PFSK-1 (cell line): ENCODE data around the gene LPCAT1.

Source experiments
- POLR2AphosphoS5 ChIP-seq: IDR thresholded peaks from 2 replicates; pipeline ENCODE4 v1.6.1; 2012; ENCODE audit warnings: low read depth, mild to moderate bottlenecking, control low read depth, low read length, moderate library complexity
- TF ChIP-seq, protein P1 (sequence below), 2 experiments: IDR thresholded peaks; 2 replicates each; pipeline versions ENCODE4 v1.6.1 to v1.8.0; 2011 to 2012; ENCODE audit warnings: low read depth in 2 of 2, low read length in 2 of 2, control low read depth in 1 of 2, inconsistent platforms in 1 of 2, mild to moderate bottlenecking in 1 of 2, moderate library complexity in 1 of 2; ENCODE audit not compliant: insufficient read depth in 1 of 2

DNA sequence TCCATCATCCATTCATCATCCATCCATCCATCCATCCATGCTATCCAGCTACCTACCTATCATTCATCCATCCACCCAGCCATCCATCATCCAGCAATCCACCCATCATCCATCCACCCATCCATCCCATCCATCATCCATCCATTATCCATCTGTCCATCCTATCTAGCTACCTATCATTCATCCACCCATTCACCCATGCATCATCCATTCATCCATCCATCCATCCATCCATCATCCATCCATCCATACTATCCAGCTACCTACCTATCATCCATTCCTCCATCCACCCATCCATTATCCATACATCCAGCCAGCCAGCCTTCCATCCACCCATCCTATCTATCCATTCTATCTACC, 104.9 kb downstream of the LPCAT1 start:
- TF ChIP-seq, protein P1, sequence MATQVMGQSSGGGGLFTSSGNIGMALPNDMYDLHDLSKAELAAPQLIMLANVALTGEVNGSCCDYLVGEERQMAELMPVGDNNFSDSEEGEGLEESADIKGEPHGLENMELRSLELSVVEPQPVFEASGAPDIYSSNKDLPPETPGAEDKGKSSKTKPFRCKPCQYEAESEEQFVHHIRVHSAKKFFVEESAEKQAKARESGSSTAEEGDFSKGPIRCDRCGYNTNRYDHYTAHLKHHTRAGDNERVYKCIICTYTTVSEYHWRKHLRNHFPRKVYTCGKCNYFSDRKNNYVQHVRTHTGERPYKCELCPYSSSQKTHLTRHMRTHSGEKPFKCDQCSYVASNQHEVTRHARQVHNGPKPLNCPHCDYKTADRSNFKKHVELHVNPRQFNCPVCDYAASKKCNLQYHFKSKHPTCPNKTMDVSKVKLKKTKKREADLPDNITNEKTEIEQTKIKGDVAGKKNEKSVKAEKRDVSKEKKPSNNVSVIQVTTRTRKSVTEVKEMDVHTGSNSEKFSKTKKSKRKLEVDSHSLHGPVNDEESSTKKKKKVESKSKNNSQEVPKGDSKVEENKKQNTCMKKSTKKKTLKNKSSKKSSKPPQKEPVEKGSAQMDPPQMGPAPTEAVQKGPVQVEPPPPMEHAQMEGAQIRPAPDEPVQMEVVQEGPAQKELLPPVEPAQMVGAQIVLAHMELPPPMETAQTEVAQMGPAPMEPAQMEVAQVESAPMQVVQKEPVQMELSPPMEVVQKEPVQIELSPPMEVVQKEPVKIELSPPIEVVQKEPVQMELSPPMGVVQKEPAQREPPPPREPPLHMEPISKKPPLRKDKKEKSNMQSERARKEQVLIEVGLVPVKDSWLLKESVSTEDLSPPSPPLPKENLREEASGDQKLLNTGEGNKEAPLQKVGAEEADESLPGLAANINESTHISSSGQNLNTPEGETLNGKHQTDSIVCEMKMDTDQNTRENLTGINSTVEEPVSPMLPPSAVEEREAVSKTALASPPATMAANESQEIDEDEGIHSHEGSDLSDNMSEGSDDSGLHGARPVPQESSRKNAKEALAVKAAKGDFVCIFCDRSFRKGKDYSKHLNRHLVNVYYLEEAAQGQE (IDR thresholded peaks at IDR 0.05; ENCODE audit: insufficient read depth in 1 of 2, low read depth in 2 of 2, low read length in 2 of 2), result no peak
- TF ChIP-seq POLR2AphosphoS5, result no peak
